PC-9 (cell line): Measurements from ENCODE around the gene VAMP8. TPM values are rescaled to one million over a fixed set of nuclear protein-coding genes. Genes with fewer than 3 reads are reported as not detected.

Experiments
- BruUV-seq: library from RNA; stranded (reverse); fragments of 400-500 nt; replicated peaks from 2 replicates; lab custom pipeline; 2021; lab: Mats Ljungman, UMichigan
- CTCF ChIA-PET: fragments of 300-600 bp; sonication (Branson Sonifier 250); formaldehyde crosslinking; loops from one replicate; lab custom pipeline; 2022; ENCODE audit warnings: antibody characterized with exemption; lab: Charles Lee
- POLR2A ChIA-PET: fragments of 300-600 bp; sonication (Branson Sonifier 250); formaldehyde crosslinking; loops from one replicate; lab custom pipeline; 2022; ENCODE audit warnings: antibody characterized with exemption; ENCODE audit not compliant: unreplicated experiment; lab: Charles Lee
- DNase-seq, 2 experiments: peaks; one replicate each; pipeline versions ENCODE4 v3.0.0 to v3.0.0-alpha.2; 2015 to 2022; ENCODE audit warnings: mixed read lengths in 1 of 2
- H2AFZ ChIP-seq: fragments of 200-600 bp; sonication (generic); 2 replicates; pipeline ENCODE4 v1.8.1; 2017; ENCODE audit warnings: antibody characterized with exemption
- H3F3A ChIP-seq: fragments of 200-600 bp; sonication (generic); 2 replicates; pipeline ENCODE4 v1.8.1; 2017; ENCODE audit warnings: antibody characterized with exemption, mild to moderate bottlenecking, low read depth; ENCODE audit not compliant: insufficient read depth
- H3K27ac ChIP-seq: fragments of 200-600 bp; sonication (generic); 2 replicates; pipeline ENCODE4 v1.6.1; 2016; ENCODE audit warnings: mixed run types
- H3K27me3 ChIP-seq: fragments of 200-600 bp; sonication (generic); 2 replicates; pipeline ENCODE4 v1.6.1; 2016; ENCODE audit warnings: low read depth, mixed run types; ENCODE audit not compliant: insufficient read depth
- H3K36me3 ChIP-seq: fragments of 200-600 bp; sonication (generic); 2 replicates; pipeline ENCODE4 v1.6.1; 2016; ENCODE audit warnings: low read depth, mixed run types
- H3K4me1 ChIP-seq: fragments of 200-600 bp; sonication (generic); replicated peaks from 2 replicates; pipeline ENCODE4 v1.6.1; 2016; ENCODE audit warnings: mixed run types; ENCODE audit not compliant: insufficient read depth
- H3K4me2 ChIP-seq: fragments of 200-600 bp; sonication (generic); 2 replicates; pipeline ENCODE4 v1.6.1; 2017; ENCODE audit warnings: mixed run types
- H3K4me3 ChIP-seq: fragments of 200-600 bp; sonication (generic); 2 replicates; pipeline ENCODE4 v1.6.1; 2016; ENCODE audit warnings: mixed run types
- H3K79me2 ChIP-seq: fragments of 200-600 bp; sonication (generic); 2 replicates; pipeline ENCODE4 v1.6.1; 2017; ENCODE audit warnings: low read depth, mixed run types
- H3K9me2 ChIP-seq: fragments of 200-600 bp; sonication (generic); 2 replicates; pipeline ENCODE4 v1.8.1; 2017; ENCODE audit warnings: mild to moderate bottlenecking; ENCODE audit not compliant: insufficient read depth
- H3K9me3 ChIP-seq: fragments of 200-600 bp; sonication (generic); 2 replicates; pipeline ENCODE4 v1.8.1; 2016; ENCODE audit warnings: low read depth; ENCODE audit not compliant: insufficient read depth
- H4K20me1 ChIP-seq: fragments of 200-600 bp; sonication (generic); 2 replicates; pipeline ENCODE4 v1.8.1; 2017; ENCODE audit not compliant: insufficient read depth
- CTCF ChIP-seq: fragments of 200-600 bp; sonication (generic); conservative IDR thresholded peaks from 2 replicates; pipeline ENCODE4 v1.6.1; 2017; ENCODE audit warnings: mixed run types, antibody characterized with exemption, mild to moderate bottlenecking, moderate library complexity
- EZH2 ChIP-seq: fragments of 200-600 bp; sonication (generic); IDR thresholded peaks from 2 replicates; pipeline ENCODE4 v1.8.0; 2017; ENCODE audit warnings: antibody characterized with exemption, low read depth
- intact Hi-C: fragments of 100-400 bp; cut with micrococcal nuclease; formaldehyde crosslinking; loops from one replicate; pipeline ENCODE4 v1.10.0; 2022; ENCODE audit not compliant: unreplicated experiment
- total RNA-seq: library from RNA; stranded (reverse); gene quantifications from 2 replicates; pipeline ENCODE4 v1.2.3, GENCODE V29; 2021

Gene VAMP8
- total RNA-seq, 1 experiment from 2014 or later, result 124 TPM

- ChIA-PET CTCF (interaction anchor here (0.5 to 0.6 kb wide), 2 partner anchors 37 to 232 kb away, joined by 3 to 6 read pairs; no protein-coding TSS in a partner anchor), POLR2A (no interaction called here)
- peaks cover 8% of the 10 kb centered on the region; the same call in 1 of the 2 replicates for H3K36me3 ChIP-seq
- H3K27me3 ChIP-seq, result no peaks in the 10 kb centered on the region
- TSS peak; percentile 33 for BruUV-seq
- peaks cover 19% of the 10 kb centered on the region for H3F3A ChIP-seq
- no peak for DNase-seq
- H3K27ac ChIP-seq, result no peak overlapping the region
- H2AFZ ChIP-seq, result no peak overlapping the region
- H3K4me2 ChIP-seq, result peak overlapping the region; percentile 80
- H3K4me3 ChIP-seq, result peak overlapping the region; percentile 86
- TF ChIP-seq EZH2, result no peak
- TF ChIP-seq CTCF, result no peak
- H3K79me2 ChIP-seq, result peaks cover 32% of the 10 kb centered on the region
- intact Hi-C loops, result no loop called here
- H3K9me2 ChIP-seq, result no peaks in the 10 kb centered on the region
- H4K20me1 ChIP-seq, result no peaks in the 10 kb centered on the region
- H3K4me1 ChIP-seq, result peaks cover 18% of the 10 kb centered on the region
- H3K9me3 ChIP-seq, result no peaks in the 10 kb centered on the region
Measured at GRCh38 chr2:85596486-85597143, 19.2 kb downstream of the VAMP8 start.

- Histone ChIP-seq H3F3A (peaks cover 19% of the 10 kb centered on the region), H3K9me2 (no peaks in the 10 kb centered on the region), H3K36me3 (peaks cover 8% of the 10 kb centered on the region; the same call in 1 of the 2 replicates), H3K79me2 (peaks cover 34% of the 10 kb centered on the region), H3K4me1 (peaks cover 20% of the 10 kb centered on the region), H3K4me2 (0 out of 2 replicates have a peak overlapping the region, but pooled peaks have one; percentile 80), H3K27me3 (no peaks in the 10 kb centered on the region), H4K20me1 (no peaks in the 10 kb centered on the region), H3K4me3 (no peak overlapping the region; the same call in 1 of the 2 replicates), H3K27ac (no peak overlapping the region), H3K9me3 (no peaks in the 10 kb centered on the region), H2AFZ (no peak overlapping the region)
- no peak for DNase-seq
- ChIA-PET POLR2A (no interaction called here), CTCF (no interaction called here)
- intact Hi-C loops, result no loop called here
- TF ChIP-seq EZH2 (no peak), CTCF (no peak)
- BruUV-seq, result no TSS peak
Measured at GRCh38 chr2:85597241-85597640, 19.9 kb downstream of the VAMP8 start.

GRCh38 chr2:85598594-85599340 is 21.4 kb downstream of the VAMP8 start:
- ChIA-PET POLR2A (no interaction called here), CTCF (no interaction called here)
- Histone ChIP-seq H3K9me3 (no peaks in the 10 kb centered on the region), H3K27me3 (no peaks in the 10 kb centered on the region), H3K79me2 (peaks cover 43% of the 10 kb centered on the region), H3K4me1 (peaks cover 22% of the 10 kb centered on the region), H3K9me2 (no peaks in the 10 kb centered on the region), H3K4me3 (no peak overlapping the region), H4K20me1 (no peaks in the 10 kb centered on the region), H3F3A (peaks cover 25% of the 10 kb centered on the region), H3K4me2 (no peak overlapping the region), H3K27ac (no peak overlapping the region), H2AFZ (no peak overlapping the region), H3K36me3 (peaks cover 8% of the 10 kb centered on the region; the same call in 1 of the 2 replicates)
- DNase-seq, result no peak
- BruUV-seq, result no TSS peak
- intact Hi-C loops, result no loop called here
- TF ChIP-seq EZH2 (no peak), CTCF (no peak)
